GM19467 (cell line): Measurements from ENCODE around the gene PLEKHA4.
"Not testable (repeated sequence)": the region's sequence is repeated elsewhere in the genome, so short reads cannot be mapped to it uniquely, and the experiment has no call there.

Source experiments
- ATAC-seq: cut with Tn5 transposase; IDR thresholded peaks from one replicate; pipeline ENCODE4 v1.9.1; 2021; ENCODE audit warnings: mild to moderate bottlenecking, moderate library complexity; ENCODE audit not compliant: unreplicated experiment

The PLEKHA4 gene

GRCh38 chr19:48867123-48867745 lies 1.2 kb downstream of the PLEKHA4 start:
- ATAC-seq = no peak

- ATAC-seq = no peak
Measured at GRCh38 chr19:48866692-48867091, 1.7 kb downstream of the PLEKHA4 start.

GRCh38 chr19:48862827-48863226 lies 5.6 kb downstream of the PLEKHA4 start:
- ATAC-seq = no peak

DNA sequence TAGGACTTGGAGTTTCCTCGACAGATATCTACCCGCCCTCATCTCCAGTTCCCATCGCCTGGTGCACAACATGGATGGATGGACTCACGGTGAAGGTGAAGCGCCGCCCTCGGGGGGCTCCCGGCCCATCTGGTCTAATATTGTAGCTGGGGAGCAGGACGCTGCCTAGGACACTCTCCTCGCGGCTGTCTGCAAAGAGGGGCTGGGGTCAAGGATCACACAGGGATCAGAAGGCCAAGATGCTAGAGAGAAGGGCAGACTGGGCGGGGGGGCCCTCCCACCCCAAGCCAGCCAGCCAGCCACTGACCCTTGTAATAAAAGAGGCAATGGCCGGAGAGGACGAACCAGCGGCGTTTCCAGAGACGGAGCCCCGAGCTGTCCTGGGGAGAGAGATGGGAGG lies 7.1 kb downstream of the PLEKHA4 start:
- ATAC-seq = no peak

DNA sequence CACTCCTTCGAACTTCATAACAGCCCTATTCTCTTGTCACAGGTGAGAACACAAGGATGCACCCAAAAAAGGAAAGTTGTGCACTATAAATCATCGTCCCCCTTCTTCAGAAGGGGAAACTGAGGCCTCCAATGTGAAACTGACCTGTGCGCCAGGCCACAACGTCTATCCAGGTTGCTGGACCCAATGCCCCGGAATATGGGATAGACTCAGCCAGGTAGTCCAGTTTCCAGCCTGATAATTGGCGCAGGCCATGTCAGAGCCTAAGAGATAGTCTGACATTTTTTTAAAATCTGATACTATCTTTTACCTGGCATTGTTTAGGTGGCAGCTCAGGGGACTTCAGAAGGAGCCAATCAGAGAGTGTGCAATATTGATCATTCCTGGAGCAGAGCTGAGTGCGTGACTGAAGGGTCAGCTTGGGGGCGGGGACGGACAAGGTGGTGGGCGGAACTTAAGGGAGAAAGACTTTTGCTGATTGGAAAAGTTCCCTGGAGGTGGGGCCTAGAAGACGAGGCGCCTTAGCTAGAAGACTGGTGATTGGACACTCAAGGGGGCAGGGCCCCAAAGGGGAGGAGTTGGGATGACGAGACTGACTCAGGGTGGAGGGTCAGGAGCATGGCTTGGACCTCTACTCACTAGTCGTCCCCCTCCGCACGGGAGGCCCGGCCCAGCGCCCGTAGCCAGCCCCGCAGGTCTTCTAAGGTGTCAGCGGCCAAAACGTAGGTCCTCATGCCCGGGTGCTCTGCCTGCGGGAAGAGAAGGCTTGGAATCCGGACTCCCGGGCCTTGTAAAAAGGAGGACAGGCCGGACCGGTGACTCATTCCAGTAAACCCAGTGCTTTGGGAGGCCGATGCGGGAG lies 8.5 kb downstream of the PLEKHA4 start:
- ATAC-seq = no peak

GRCh38 chr19:48858984-48859710 lies 9.3 kb downstream of the PLEKHA4 start:
- ATAC-seq = no peak

DNA sequence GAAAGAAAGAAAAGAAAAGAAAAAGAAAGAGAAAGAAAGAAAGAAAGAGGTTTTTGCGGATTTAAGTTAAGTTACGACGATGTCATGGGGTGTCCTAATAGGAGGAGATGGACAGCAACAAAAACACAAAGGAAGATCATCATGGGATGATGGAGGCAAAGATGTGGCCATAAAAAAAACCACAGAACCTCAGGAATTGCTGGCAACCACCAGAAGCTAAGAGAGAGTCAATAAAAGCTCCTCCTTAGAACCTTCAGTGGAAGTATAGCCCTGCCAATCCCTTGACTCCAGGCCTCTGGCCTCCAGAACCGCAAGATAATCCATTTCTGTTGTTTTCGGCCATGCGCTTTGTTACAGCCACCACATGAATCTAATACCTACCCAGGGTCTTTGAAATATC lies 11.5 kb downstream of the PLEKHA4 start:
- no peak for ATAC-seq

GRCh38 chr19:48854103-48854502 lies 14.3 kb downstream of the PLEKHA4 start:
- no peak for ATAC-seq

DNA sequence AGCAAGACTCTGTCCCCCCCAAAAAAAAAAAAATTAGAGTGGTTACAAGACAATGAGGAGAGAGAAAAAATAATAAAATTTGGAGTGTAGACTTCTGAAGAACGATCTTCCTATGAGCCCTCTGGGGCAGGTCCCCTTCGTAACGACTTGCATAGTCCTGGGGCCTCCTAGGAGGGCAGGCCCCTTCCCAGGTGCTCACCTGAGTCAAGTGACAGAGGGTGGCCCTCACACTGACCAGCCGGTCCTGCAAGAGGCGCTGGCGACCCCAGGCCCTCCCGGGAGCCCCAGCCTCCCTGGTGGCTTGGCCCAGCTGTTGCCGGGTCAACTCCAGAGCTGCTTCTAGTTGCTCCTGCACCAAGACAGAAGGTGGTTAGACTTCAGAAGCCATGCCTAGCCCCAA lies 14.9 kb downstream of the PLEKHA4 start:
- ATAC-seq = no peak

DNA sequence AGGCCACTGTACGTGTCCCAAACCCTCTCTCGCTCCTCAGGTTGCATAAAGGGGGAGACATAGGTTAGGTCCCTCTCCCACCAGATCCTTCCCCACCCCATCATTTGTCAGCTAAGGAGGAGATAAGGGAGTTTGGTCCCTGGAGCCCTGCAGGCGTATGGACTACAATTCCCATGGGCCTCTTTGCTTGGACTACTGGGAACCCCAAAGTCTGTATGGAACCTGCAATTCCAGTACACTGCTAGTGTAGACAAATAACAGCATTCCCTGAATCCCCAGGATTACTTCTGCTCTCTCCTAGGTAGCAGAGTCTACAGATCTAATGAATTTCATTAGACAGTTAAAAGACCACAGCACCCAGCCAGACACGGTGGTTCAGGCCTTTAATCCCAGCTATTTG lies 16.1 kb downstream of the PLEKHA4 start:
- no peak for ATAC-seq

DNA sequence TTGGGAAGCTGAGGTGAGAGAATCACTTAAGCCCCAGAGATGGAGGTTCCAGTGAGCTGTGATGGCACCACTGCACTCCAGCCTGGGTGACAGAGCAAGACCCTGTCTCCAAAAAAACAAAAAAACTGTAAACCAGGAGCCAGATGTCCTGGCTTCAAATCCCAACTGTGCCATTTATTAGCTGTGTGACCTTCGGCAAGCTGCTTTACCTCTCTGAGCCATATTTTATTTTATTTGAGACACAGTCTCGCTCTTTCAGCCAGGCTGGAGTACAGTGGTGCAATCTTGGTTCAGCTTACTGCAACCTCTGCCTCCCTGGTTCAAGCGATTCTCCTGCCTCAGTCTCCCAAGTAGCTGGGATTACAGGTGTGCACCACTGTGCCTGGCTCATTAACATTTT lies 21.8 kb downstream of the PLEKHA4 start:
- ATAC-seq = not testable (repeated sequence)

DNA sequence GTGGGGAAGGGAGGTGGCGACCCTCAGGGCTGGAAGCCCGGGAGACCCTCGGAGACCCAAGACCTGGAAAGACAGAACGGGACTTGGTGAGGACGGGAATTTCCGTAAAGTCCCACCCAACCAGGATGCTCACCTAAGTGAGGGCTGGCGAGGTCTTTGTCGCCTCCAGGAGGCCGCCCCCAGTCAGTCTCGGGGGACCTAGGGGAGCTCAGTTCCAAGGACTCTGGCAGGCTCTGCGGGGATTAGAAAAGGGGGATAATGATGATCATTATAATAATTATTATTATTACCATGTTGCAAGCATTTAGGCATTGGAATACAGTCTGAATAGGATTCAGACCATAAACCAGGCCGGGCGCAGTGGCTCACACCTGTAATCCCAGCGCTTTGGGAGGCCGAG lies 23.0 kb downstream of the PLEKHA4 start:
- no peak for ATAC-seq

DNA sequence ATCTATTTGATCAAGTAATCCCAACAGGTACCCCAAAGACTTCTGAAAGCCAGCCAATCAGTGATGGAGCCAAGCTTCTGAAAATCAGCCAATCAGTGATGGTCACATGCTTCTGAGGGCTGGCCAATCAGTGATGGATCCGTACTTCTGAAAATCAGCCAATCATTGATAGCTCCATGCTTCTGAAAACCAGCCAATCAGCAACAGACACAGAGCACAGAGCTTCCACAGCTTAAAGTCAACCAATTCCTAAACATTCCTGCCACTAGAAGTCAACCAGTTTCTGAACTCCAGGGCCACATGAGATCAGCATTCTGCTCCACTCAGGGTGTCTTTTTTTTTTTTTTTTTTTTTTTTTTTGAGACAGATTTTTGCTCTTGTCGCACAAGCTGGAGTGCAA lies 23.9 kb downstream of the PLEKHA4 start:
- no peak for ATAC-seq

DNA sequence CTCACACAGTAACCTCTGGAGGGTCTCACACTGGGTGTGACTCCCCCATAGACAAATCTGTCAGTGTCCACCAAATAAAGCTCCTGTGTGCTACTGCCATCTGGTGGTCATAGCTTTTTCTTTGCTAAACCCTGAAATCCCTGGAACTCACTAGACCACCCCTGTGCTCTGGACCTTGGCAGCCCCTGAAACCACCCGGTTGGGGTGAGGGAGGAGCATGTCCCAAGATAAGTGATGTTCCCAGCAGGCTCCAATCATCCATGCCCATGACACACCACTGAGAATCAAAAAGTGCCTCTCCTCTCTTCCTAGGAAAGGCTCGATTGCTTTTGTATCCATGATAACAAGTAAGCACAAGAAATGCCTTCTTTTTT lies 25.6 kb downstream of the PLEKHA4 start:
- ATAC-seq = no peak

DNA sequence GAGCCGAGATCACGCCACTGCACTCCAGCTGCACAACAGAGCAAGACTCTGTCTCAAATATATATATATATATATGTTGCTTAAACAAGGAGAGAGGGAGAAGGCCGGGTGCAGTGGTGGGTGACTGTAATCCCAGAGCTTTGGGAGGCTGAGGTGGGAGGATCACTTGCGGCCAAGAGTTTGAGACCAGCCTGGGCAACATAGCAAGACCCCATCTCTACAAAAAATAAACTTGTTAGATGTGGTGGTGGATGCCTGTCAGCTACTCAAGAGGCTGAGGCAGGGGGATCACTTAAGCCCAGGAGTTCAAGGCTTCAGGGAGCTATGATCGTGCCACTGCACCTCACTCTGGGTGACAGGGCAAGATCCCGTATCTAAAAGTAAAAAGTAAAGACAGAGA lies 26.8 kb downstream of the PLEKHA4 start:
- ATAC-seq = no peak

DNA sequence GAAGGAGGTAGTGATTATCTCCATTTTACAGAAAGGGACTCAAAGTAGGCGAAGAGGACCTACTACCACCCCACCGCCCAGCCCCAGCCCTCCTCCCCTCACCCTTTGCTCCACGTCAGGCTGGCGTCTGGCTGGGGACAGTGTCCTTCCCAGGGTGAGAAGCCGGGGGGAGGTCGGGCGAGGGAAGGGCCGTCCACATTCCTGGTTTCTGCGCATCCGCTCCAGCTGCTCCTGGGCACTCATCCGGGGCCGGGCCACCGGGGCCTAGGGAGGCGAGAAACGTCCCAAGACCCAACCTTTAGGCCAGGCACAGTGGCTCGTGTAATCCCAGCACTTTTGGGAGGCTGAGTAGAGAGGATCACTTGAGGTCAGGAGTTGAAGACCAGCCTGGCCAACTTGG lies 27.4 kb downstream of the PLEKHA4 start:
- ATAC-seq = no peak

DNA sequence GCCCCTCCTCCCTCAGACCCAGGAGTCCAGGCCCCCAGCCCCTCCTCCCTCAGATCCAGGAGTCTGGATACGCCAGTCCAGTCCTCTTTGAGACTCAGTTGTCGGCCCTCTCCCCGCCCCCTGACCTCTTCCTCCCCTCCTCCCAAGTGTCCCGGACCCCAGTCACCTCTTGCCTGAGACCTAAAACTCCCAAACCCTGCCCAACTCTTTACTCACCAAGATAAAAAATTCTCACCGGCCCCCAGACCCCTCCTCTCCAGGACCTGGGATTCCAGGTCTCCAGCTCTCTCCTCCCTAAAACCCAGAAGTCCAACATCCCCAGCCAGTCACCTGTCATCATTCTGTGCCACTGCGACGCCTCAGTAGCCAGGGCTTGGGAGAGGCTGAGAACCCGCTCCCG lies 30.7 kb downstream of the PLEKHA4 start:
- no peak for ATAC-seq

- ATAC-seq = no peak
Measured at GRCh38 chr19:48837051-48837524, 31.3 kb downstream of the PLEKHA4 start.

- ATAC-seq = no peak
Measured at GRCh38 chr19:48836089-48837017, 32.1 kb downstream of the PLEKHA4 start, which contains the start of gene HSD17B14. Gene HSD17B14, minus strand, starts transcription at chr19:48836491. Its CDS starts 80 bp downstream, at chr19:48836411.

- ATAC-seq = peak; percentile 85
Measured at GRCh38 chr19:48835734-48836088, 32.7 kb downstream of the PLEKHA4 start.

- ATAC-seq = no peak
Measured at GRCh38 chr19:48833977-48834376, 34.4 kb downstream of the PLEKHA4 start.
